K562 (cell line): Measurements from ENCODE around the gene RPS6KA6. TPM values are rescaled to one million over a fixed set of nuclear protein-coding genes. Genes with fewer than 3 reads are reported as not detected.

Experiments
- ATAC-seq: fragments of 200-7000 bp; cut with Tn5 transposase; 3 replicates; pipeline ENCODE4 v1.9.1; 2020; ENCODE audit warnings: moderate library complexity
- BruUV-seq: library from RNA; stranded (reverse); fragments of 400-500 nt; replicated peaks from 2 replicates; lab custom pipeline; 2021; lab: Mats Ljungman, UMichigan
- CTCF ChIA-PET: fragments of 300-600 bp; formaldehyde crosslinking; extraction: SDS; loops from one replicate; lab custom pipeline; 2021; ENCODE audit warnings: low intra/inter-chr PET ratio; lab: Yijun Ruan, JAX
- POLR2A ChIA-PET: fragments of 300-600, 350-650 bp; sonication (Branson Sonifier 250); formaldehyde crosslinking; extraction: SDS; loops from one replicate; lab custom pipeline; 2021; ENCODE audit warnings: antibody characterized with exemption, inconsistent platforms; lab: Yijun Ruan, JAX
- DNase-seq, 4 experiments: peaks; one replicate each; pipeline versions ENCODE4 v3.0.0 to v3.0.0-alpha.2; 2011 to 2018; ENCODE audit warnings: low spot score in 3 of 4, mixed read lengths in 3 of 4; ENCODE audit errors: extremely low read depth in 1 of 4
- FAIRE-seq: peaks from 2 replicates; lab custom pipeline; 2011; peaks lifted over from hg19 to GRCh38; lab: Jason Lieb, UNC
- H2AFZ ChIP-seq: 2 replicates; pipeline ENCODE4 v1.6.0; 2011; ENCODE audit warnings: low read depth, low read length, control low read depth, inconsistent platforms
- H3K27ac ChIP-seq: fragments of 200-600 bp; 3 replicates; pipeline ENCODE4 v1.8.0; 2011; ENCODE audit warnings: low read depth, mild to moderate bottlenecking, control low read depth, inconsistent platforms, low read length, moderate library complexity, mixed read lengths; ENCODE audit errors: extremely low read depth
- H3K27me3 ChIP-seq, 2 experiments: fragments of 300-600 bp in 1 of 2; 2 replicates in 1 of 2; 3 replicates in 1 of 2; pipeline versions ENCODE4 v1.6.0 to v1.8.0; 2011; ENCODE audit warnings: inconsistent platforms in 2 of 2, low read length in 2 of 2, mild to moderate bottlenecking in 1 of 2, mixed read lengths in 1 of 2, moderate library complexity in 1 of 2; ENCODE audit not compliant: control insufficient read depth in 2 of 2, insufficient read depth in 2 of 2
- H3K36me3 ChIP-seq: fragments of 300-600 bp; 3 replicates; pipeline ENCODE4 v1.8.0; 2011; ENCODE audit warnings: mild to moderate bottlenecking, low read length, inconsistent platforms; ENCODE audit not compliant: control insufficient read depth, insufficient read depth
- H3K4me1 ChIP-seq, 2 experiments: fragments of 200-600 bp in 1 of 2; replicated peaks in 1 of 2; 2 replicates in 1 of 2; 3 replicates in 1 of 2; pipeline versions ENCODE4 v1.5.1 to v1.8.0; 2011; ENCODE audit warnings: inconsistent platforms in 2 of 2, low read length in 2 of 2, mild to moderate bottlenecking in 1 of 2, mixed read lengths in 1 of 2, moderate library complexity in 1 of 2; ENCODE audit not compliant: control insufficient read depth in 2 of 2, insufficient read depth in 2 of 2
- H3K4me2 ChIP-seq: 2 replicates; pipeline ENCODE4 v1.6.1; 2011; ENCODE audit warnings: low read length, control low read depth, inconsistent platforms, mixed read lengths; ENCODE audit not compliant: insufficient read depth
- H3K4me3 ChIP-seq: fragments of 200-600 bp; sonication (generic), shearing (Covaris generic); 2 replicates; pipeline ENCODE4 v1.5.1; 2016; ENCODE audit warnings: control low read depth, inconsistent platforms
- H3K79me2 ChIP-seq: fragments of 200-600 bp; 3 replicates; pipeline ENCODE4 v1.8.0; 2011; ENCODE audit warnings: low read length, inconsistent platforms; ENCODE audit not compliant: control insufficient read depth, insufficient read depth
- H3K9ac ChIP-seq, 2 experiments: 2 replicates each; pipeline versions ENCODE4 v1.6.0 to v1.6.1; 2011; ENCODE audit warnings: low read depth in 2 of 2, low read length in 2 of 2, control low read depth in 1 of 2, inconsistent platforms in 1 of 2, mild to moderate bottlenecking in 1 of 2, mixed read lengths in 1 of 2; ENCODE audit not compliant: insufficient read depth in 1 of 2
- H3K9me1 ChIP-seq: one replicate; pipeline ENCODE4 v1.6.0; 2011; ENCODE audit warnings: inconsistent platforms, mild to moderate bottlenecking, low read length, moderate library complexity; ENCODE audit not compliant: control insufficient read depth, insufficient read depth
- H3K9me3 ChIP-seq: replicated peaks from 2 replicates; pipeline ENCODE4 v1.5.1; 2011; ENCODE audit warnings: low read depth, low read length, inconsistent platforms; ENCODE audit not compliant: control insufficient read depth, insufficient read depth
- H4K20me1 ChIP-seq: replicated peaks from 2 replicates; pipeline ENCODE4 v1.6.1; 2011; ENCODE audit warnings: low read length, inconsistent platforms, mixed read lengths; ENCODE audit not compliant: control insufficient read depth, insufficient read depth
- BCL6 ChIP-seq: fragments of 250-450 bp; sonication (Bioruptor Pico); IDR thresholded peaks from 2 replicates; pipeline ENCODE4 v1.4.0; 2020
- CEBPZ ChIP-seq: fragments of 150-350 bp; IDR thresholded peaks from 2 replicates; pipeline ENCODE4 v1.6.1; 2014; ENCODE audit warnings: low read depth, mild to moderate bottlenecking, low read length, borderline replicate concordance
- KLF6 ChIP-seq: fragments of 250-450 bp; sonication (Bioruptor Pico); IDR thresholded peaks from 2 replicates; pipeline ENCODE4 v1.4.0; 2020; ENCODE audit warnings: mild to moderate bottlenecking, moderate library complexity, borderline replicate concordance
- MTA1 ChIP-seq: fragments of 450-650 bp; IDR thresholded peaks from 2 replicates; pipeline ENCODE4 v1.6.1; 2017; ENCODE audit warnings: borderline replicate concordance
- NFIX ChIP-seq: fragments of 250-450 bp; sonication (Bioruptor Pico); IDR thresholded peaks from 2 replicates; pipeline ENCODE4 v1.4.0; 2020; ENCODE audit warnings: low read depth, mild to moderate bottlenecking, moderate library complexity
- RBM14 ChIP-seq: fragments of 200-400 bp; formaldehyde crosslinking; IDR thresholded peaks from 2 replicates; pipeline ENCODE4 v1.6.1; 2018; ENCODE audit warnings: low read depth, mild to moderate bottlenecking, low read length, moderate library complexity, borderline replicate concordance; ENCODE audit not compliant: insufficient read depth
- SPI1 ChIP-seq: IDR thresholded peaks from 2 replicates; pipeline ENCODE4 v1.6.1; 2011; ENCODE audit warnings: low read depth, low read length, control low read depth, borderline replicate concordance
- STAT5B ChIP-seq: fragments of 250-450 bp; sonication (Bioruptor Pico); IDR thresholded peaks from 2 replicates; pipeline ENCODE4 v1.8.0; 2021; ENCODE audit warnings: mild to moderate bottlenecking, inconsistent platforms
- TAF15 ChIP-seq: fragments of 200-400 bp; formaldehyde crosslinking; IDR thresholded peaks from 2 replicates; pipeline ENCODE4 v1.6.1; 2017; ENCODE audit warnings: mild to moderate bottlenecking, low read depth, low read length, moderate library complexity
- TRIM24 ChIP-seq, 2 experiments: fragments of 450-650 bp; IDR thresholded peaks; 2 replicates each; pipeline ENCODE4 v1.6.1; 2016
- UBTF ChIP-seq, 2 experiments: IDR thresholded peaks; 2 replicates each; pipeline ENCODE4 v1.6.1; 2012; ENCODE audit warnings: improper control_type of control experiment in 2 of 2, low read depth in 2 of 2, low read length in 2 of 2, borderline replicate concordance in 1 of 2
- WGBS: fragments of 100-300 bp; shearing (Covaris generic); methylation state at CpG from one replicate; pipeline ENCODE4 v1.1.6; 2016; ENCODE audit warnings: low coverage, mixed read lengths; ENCODE audit not compliant: insufficient coverage; ENCODE audit errors: missing lambda C conversion rate; 5-methylcytosine and 5-hydroxymethylcytosine counted together
- in situ Hi-C: fragments of 300-500 bp; cut with MboI; formaldehyde crosslinking; loops from 4 replicates; pipeline ENCODE4 v1.15.0; 2018; ENCODE audit warnings: inconsistent platforms, mixed read lengths
- intact Hi-C: fragments of 100-400 bp; cut with micrococcal nuclease; formaldehyde crosslinking; loops from 2 replicates; pipeline ENCODE4 v1.14.2; 2022
- polyA plus RNA-seq, 8 experiments: library from polyadenylated mRNA; depleted of rRNA in 4 of 8; stranded (reverse) in 5 of 8; unstranded in 3 of 8; fragments of >200 nt; fragmentation: Nextera tagmentation in 2 of 8; fragmentation: Illumina TruSeq in 1 of 8; extraction: Ambion mirVana in 2 of 8; extraction: Trizol in 1 of 8; gene quantifications; 2 replicates each; pipeline versions ENCODE4 v1.2.1 to v1.2.3, GENCODE V29; 2011 to 2014; ENCODE audit warnings: inconsistent platforms in 1 of 8, missing spikeins in 1 of 8
- total RNA-seq, 7 experiments: library from RNA; depleted of rRNA in 6 of 7; stranded (reverse); fragments of >200 nt in 6 of 7; fragmentation: Illumina TruSeq in 2 of 7; extraction: Trizol in 2 of 7; gene quantifications; 2 replicates each; pipeline versions ENCODE4 v1.2.1 to v1.2.3, GENCODE V29; 2011 to 2021; ENCODE audit warnings: low replicate concordance in 1 of 7
- TF ChIP-seq, protein P1 (sequence below): sonication (generic); formaldehyde crosslinking; IDR thresholded peaks from 2 replicates; pipeline ENCODE4 v1.8.0; 2022; ENCODE audit warnings: mild to moderate bottlenecking, missing genetic modification reagents
- TF ChIP-seq, protein P2 (sequence below), 2 experiments: fragments of 150-350 bp in 1 of 2; IDR thresholded peaks; 2 replicates each; pipeline ENCODE4 v1.6.1; 2012 to 2016; ENCODE audit warnings: low read depth in 2 of 2, low read length in 2 of 2, mild to moderate bottlenecking in 1 of 2, moderate library complexity in 1 of 2

RPS6KA6 gene
- total and polyA plus RNA-seq, 9 of the 15 experiments (the other 6 are each of a cell fraction or from before 2014, with no cell fraction given) = 0.11 TPM; not detected in 8

GRCh38 chrX:84188320-84188834, 378 bp upstream of the RPS6KA6 start:
- no peak overlapping the region for H3K4me3 ChIP-seq
- no peak overlapping the region for H2AFZ ChIP-seq
- in situ Hi-C loops = no loop called here
- TF ChIP-seq KLF6 (CRISPR knock-in tag) (no peak), UBTF (IDR thresholded peaks at IDR 0.05; ENCODE audit: borderline replicate concordance in 1 of 2, low read depth in 2 of 2, low read length in 2 of 2) (no peak), BCL6 (CRISPR knock-in tag) (no peak), TAF15 (no peak), TRIM24 (IDR thresholded peaks at IDR 0.05) (no peak), RBM14 (no peak), MTA1 (no peak), SPI1 (no peak), STAT5B (CRISPR knock-in tag) (no peak), CEBPZ (no peak), NFIX (CRISPR knock-in tag) (no peak)
- TF ChIP-seq, protein P1, sequence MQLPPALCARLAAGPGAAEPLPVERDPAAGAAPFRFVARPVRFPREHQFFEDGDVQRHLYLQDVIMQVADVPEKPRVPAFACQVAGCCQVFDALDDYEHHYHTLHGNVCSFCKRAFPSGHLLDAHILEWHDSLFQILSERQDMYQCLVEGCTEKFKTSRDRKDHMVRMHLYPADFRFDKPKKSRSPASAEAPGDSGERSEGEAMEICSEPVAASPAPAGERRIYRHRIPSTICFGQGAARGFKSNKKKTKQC = no peak
- TF ChIP-seq, protein P2, sequence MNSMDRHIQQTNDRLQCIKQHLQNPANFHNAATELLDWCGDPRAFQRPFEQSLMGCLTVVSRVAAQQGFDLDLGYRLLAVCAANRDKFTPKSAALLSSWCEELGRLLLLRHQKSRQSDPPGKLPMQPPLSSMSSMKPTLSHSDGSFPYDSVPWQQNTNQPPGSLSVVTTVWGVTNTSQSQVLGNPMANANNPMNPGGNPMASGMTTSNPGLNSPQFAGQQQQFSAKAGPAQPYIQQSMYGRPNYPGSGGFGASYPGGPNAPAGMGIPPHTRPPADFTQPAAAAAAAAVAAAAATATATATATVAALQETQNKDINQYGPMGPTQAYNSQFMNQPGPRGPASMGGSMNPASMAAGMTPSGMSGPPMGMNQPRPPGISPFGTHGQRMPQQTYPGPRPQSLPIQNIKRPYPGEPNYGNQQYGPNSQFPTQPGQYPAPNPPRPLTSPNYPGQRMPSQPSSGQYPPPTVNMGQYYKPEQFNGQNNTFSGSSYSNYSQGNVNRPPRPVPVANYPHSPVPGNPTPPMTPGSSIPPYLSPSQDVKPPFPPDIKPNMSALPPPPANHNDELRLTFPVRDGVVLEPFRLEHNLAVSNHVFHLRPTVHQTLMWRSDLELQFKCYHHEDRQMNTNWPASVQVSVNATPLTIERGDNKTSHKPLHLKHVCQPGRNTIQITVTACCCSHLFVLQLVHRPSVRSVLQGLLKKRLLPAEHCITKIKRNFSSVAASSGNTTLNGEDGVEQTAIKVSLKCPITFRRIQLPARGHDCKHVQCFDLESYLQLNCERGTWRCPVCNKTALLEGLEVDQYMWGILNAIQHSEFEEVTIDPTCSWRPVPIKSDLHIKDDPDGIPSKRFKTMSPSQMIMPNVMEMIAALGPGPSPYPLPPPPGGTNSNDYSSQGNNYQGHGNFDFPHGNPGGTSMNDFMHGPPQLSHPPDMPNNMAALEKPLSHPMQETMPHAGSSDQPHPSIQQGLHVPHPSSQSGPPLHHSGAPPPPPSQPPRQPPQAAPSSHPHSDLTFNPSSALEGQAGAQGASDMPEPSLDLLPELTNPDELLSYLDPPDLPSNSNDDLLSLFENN (IDR thresholded peaks at IDR 0.05; ENCODE audit: low read depth in 2 of 2, low read length in 2 of 2) = no peak

More at GRCh38 chrX:84188320-84188834, 378 bp upstream of the RPS6KA6 start:
- Histone ChIP-seq H3K79me2 (no peaks in the 10 kb centered on the region), H4K20me1 (no peaks in the 10 kb centered on the region), H3K4me1 (no peaks in the 10 kb centered on the region), H3K9me1 (no peaks in the 10 kb centered on the region), H3K27ac (no peak overlapping the region), H3K36me3 (no peaks in the 10 kb centered on the region), H3K9me3 (no peaks in the 10 kb centered on the region), H3K27me3 (no peaks in the 10 kb centered on the region), H3K9ac (no peak overlapping the region), H3K4me2 (no peak overlapping the region)
- ChIA-PET POLR2A (no interaction called here), CTCF (no interaction called here)
- WGBS = 18% methylated on average over 6 of the region's 19 CpGs
- FAIRE-seq (no peak), ATAC-seq (no peak), DNase-seq (no peak)
- intact Hi-C loops = no loop called here
- BruUV-seq = no TSS peak
